ENCODE data around the gene UBALD1.
A peak's percentile ranks its signal among the peaks of the same experiment; 100 is the strongest.

UBALD1 gene

GRCh38 chr16:4614571-4615383, at the start of gene UBALD1:
Gene UBALD1, minus strand, starts transcription at chr16:4614888. Its CDS starts 91 bp downstream, at chr16:4614797.
- peak; percentile 79 for ATAC-seq
- TF ChIP-seq TSHZ2 (CRISPR knock-in tag; IDR thresholded peaks at IDR 0.05) (no peak), TOX (CRISPR knock-in tag; IDR thresholded peaks at IDR 0.05; ENCODE audit: borderline replicate concordance) (no peak), ESRRG (CRISPR knock-in tag; IDR thresholded peaks at IDR 0.05) (no peak), BACH2 (CRISPR knock-in tag; IDR thresholded peaks at IDR 0.05; ENCODE audit: borderline replicate concordance) (no peak), ZNF565 (CRISPR knock-in tag; conservative IDR thresholded peaks at IDR 0.05; ENCODE audit: low read depth) (no peak)

DNA sequence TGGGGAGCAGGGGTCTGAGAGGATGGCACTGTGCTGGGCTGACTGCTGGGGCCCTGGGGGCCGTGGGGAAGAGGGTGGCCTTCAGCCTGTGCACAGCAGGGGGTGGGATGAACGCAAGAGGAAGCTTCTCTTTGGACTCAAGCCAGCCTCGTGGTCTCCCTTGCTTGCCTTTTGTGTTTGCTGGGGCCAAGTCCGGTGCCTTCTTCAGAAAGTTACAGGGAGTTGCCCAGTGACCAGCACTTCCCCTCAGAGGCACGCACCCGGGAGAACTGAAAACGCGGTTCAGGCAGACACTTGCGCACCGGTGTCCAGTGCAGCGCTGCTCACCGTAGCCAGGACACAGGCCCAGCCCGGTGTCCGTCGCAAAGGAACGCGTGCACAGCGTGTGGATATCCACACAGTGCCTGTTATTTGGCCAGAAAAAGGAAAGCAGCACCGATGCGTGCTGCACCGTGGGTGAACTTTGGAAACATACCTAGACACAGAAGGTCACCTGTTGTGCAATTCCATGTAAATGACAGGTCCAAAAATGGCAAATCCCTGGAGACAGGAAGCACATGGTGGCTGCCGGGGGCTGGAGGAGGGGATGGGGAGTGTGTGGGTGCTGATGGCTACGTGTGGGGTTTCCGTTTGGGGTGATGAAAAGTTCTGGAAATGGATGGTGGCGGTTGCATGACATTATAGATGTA, 49.2 kb upstream of the UBALD1 start:
- TF ChIP-seq CREB5 (CRISPR knock-in tag; IDR thresholded peaks at IDR 0.05; ENCODE audit: low read depth) (no peak), RARB (CRISPR knock-in tag; IDR thresholded peaks at IDR 0.05) (no peak), ZNF8 (CRISPR knock-in tag; IDR thresholded peaks at IDR 0.05) (no peak), ARNTL (CRISPR knock-in tag; IDR thresholded peaks at IDR 0.05; ENCODE audit: borderline replicate concordance, low read depth) (no peak), TCF4 (CRISPR knock-in tag; IDR thresholded peaks at IDR 0.05; ENCODE audit: borderline replicate concordance) (no peak), TSHZ2 (CRISPR knock-in tag; IDR thresholded peaks at IDR 0.05) (no peak), ISL1 (CRISPR knock-in tag; IDR thresholded peaks at IDR 0.05) (no peak), PATZ1 (CRISPR knock-in tag; IDR thresholded peaks at IDR 0.05; ENCODE audit: borderline replicate concordance) (no peak), CSDC2 (CRISPR knock-in tag; IDR thresholded peaks at IDR 0.05) (no peak), PPARA (CRISPR knock-in tag; IDR thresholded peaks at IDR 0.05; ENCODE audit: borderline replicate concordance) (no peak), GLIS3 (CRISPR knock-in tag; IDR thresholded peaks at IDR 0.05) (no peak), BACH2 (CRISPR knock-in tag; IDR thresholded peaks at IDR 0.05; ENCODE audit: borderline replicate concordance) (no peak), OSR1 (CRISPR knock-in tag; IDR thresholded peaks at IDR 0.05) (no peak), TOX (CRISPR knock-in tag; IDR thresholded peaks at IDR 0.05; ENCODE audit: borderline replicate concordance) (no peak), ESRRG (CRISPR knock-in tag; IDR thresholded peaks at IDR 0.05) (no peak), SNAI2 (CRISPR knock-in tag; IDR thresholded peaks at IDR 0.05) (no peak), ZNF565 (CRISPR knock-in tag; conservative IDR thresholded peaks at IDR 0.05; ENCODE audit: low read depth) (no peak), ZC3H10 (CRISPR knock-in tag; IDR thresholded peaks at IDR 0.05) (no peak)
- no peak for ATAC-seq

- TF ChIP-seq SNAI2 (CRISPR knock-in tag; IDR thresholded peaks at IDR 0.05) (no peak), ISL1 (CRISPR knock-in tag; IDR thresholded peaks at IDR 0.05) (no peak), ZC3H10 (CRISPR knock-in tag; IDR thresholded peaks at IDR 0.05) (no peak), BACH2 (CRISPR knock-in tag; IDR thresholded peaks at IDR 0.05; ENCODE audit: borderline replicate concordance) (no peak), ARNTL (CRISPR knock-in tag; IDR thresholded peaks at IDR 0.05; ENCODE audit: borderline replicate concordance, low read depth) (no peak), ZNF8 (CRISPR knock-in tag; IDR thresholded peaks at IDR 0.05) (no peak), ESRRG (CRISPR knock-in tag; IDR thresholded peaks at IDR 0.05) (no peak), OSR1 (CRISPR knock-in tag; IDR thresholded peaks at IDR 0.05) (no peak), CSRNP3 (CRISPR knock-in tag; IDR thresholded peaks at IDR 0.05) (no peak)
- ATAC-seq: no peak
These were observed 48.7 kb upstream of the UBALD1 start for GRCh38 chr16:4663465-4663776.
